ENCODE results near the gene RNF148.

Gene RNF148

GRCh38 chr7:122702872-122703510 lies at the start of gene RNF148:
TSS of gene RNF148 (minus strand) at chr7:122702922. CDS start at chr7:122702750, 172 bp downstream.
- DNase-seq, result no peak

GRCh38 chr7:122750389-122750788 lies 47.7 kb upstream of the RNF148 start:
- DNase-seq, result no peak

- DNase-seq, result no peak
These were observed 45.5 kb upstream of the RNF148 start for GRCh38 chr7:122748195-122748594.

- peak; percentile 78 for DNase-seq
These were observed 44.2 kb upstream of the RNF148 start for GRCh38 chr7:122746948-122747347.

- DNase-seq, result no peak
These were observed 40.5 kb upstream of the RNF148 start for GRCh38 chr7:122743211-122743610.

GRCh38 chr7:122738947-122739346 lies 36.2 kb upstream of the RNF148 start:
- DNase-seq, result no peak

GRCh38 chr7:122736183-122736582 lies 33.5 kb upstream of the RNF148 start:
- no peak for DNase-seq

- no peak for DNase-seq
These were observed 25.0 kb upstream of the RNF148 start for GRCh38 chr7:122727759-122728158.

GRCh38 chr7:122727354-122727753 lies 24.6 kb upstream of the RNF148 start:
- no peak for DNase-seq

GRCh38 chr7:122726881-122727280 lies 24.2 kb upstream of the RNF148 start:
- DNase-seq, result no peak

- no peak for DNase-seq
These were observed 21.6 kb upstream of the RNF148 start for GRCh38 chr7:122724366-122724765.

- DNase-seq, result no peak
These were observed 16.4 kb upstream of the RNF148 start for GRCh38 chr7:122719010-122719578.

GRCh38 chr7:122717356-122718089 lies 14.8 kb upstream of the RNF148 start:
- DNase-seq, result no peak

- no peak for DNase-seq
These were observed 12.5 kb upstream of the RNF148 start for GRCh38 chr7:122715183-122715582.

GRCh38 chr7:122710916-122711315 lies 8.2 kb upstream of the RNF148 start:
- DNase-seq, result no peak

- DNase-seq, result no peak
These were observed 7.4 kb upstream of the RNF148 start for GRCh38 chr7:122709930-122710646.

GRCh38 chr7:122706836-122707235 lies 4.1 kb upstream of the RNF148 start:
- DNase-seq, result no peak

GRCh38 chr7:122699017-122699416 lies 3.7 kb downstream of the RNF148 start, which contains the start of gene RNF133:
TSS of gene RNF133 (minus strand) at chr7:122699117. CDS start at chr7:122698918, 199 bp downstream.
- no peak for DNase-seq

GRCh38 chr7:122695816-122696215 lies 6.9 kb downstream of the RNF148 start:
- no peak for DNase-seq

- no peak for DNase-seq
These were observed 8.0 kb downstream of the RNF148 start for GRCh38 chr7:122694697-122695096.

- no peak for DNase-seq
These were observed 9.9 kb downstream of the RNF148 start for GRCh38 chr7:122692769-122693309.

GRCh38 chr7:122691569-122692235 lies 11.0 kb downstream of the RNF148 start:
- no peak for DNase-seq
